HepG2 (cell line): ENCODE results near the gene PLXND1. TPM values are rescaled to one million over a fixed set of nuclear protein-coding genes. Genes with fewer than 3 reads are reported as not detected.

Source experiments
- FOSL2 ChIP-seq: sonication (generic); formaldehyde crosslinking; IDR thresholded peaks from 2 replicates; pipeline ENCODE4 v1.4.0; 2020; ENCODE audit warnings: missing genetic modification reagents
- FOXK1 ChIP-seq: sonication (generic); formaldehyde crosslinking; IDR thresholded peaks from 2 replicates; pipeline ENCODE4 v1.4.0; 2020; ENCODE audit warnings: low read depth, missing genetic modification reagents, borderline replicate concordance
- GATAD1 ChIP-seq: IDR thresholded peaks from 2 replicates; pipeline ENCODE4 v1.6.1; 2016; ENCODE audit warnings: missing genetic modification reagents, missing compliant biosample characterization
- HOXD1 ChIP-seq: sonication (generic); formaldehyde crosslinking; IDR thresholded peaks from 2 replicates; pipeline ENCODE4 v1.5.0; 2020; ENCODE audit warnings: missing genetic modification reagents
- KAT8 ChIP-seq: IDR thresholded peaks from 2 replicates; pipeline ENCODE4 v1.6.1; 2016; ENCODE audit warnings: missing genetic modification reagents, missing compliant biosample characterization
- SMAD9 ChIP-seq: sonication (generic); formaldehyde crosslinking; IDR thresholded peaks from 2 replicates; pipeline ENCODE4 v1.5.1; 2020; ENCODE audit warnings: mild to moderate bottlenecking, missing genetic modification reagents
- ZFAT ChIP-seq: sonication (generic); formaldehyde crosslinking; conservative IDR thresholded peaks from 2 replicates; pipeline ENCODE4 v1.8.1; 2023; ENCODE audit warnings: missing genetic modification reagents, inconsistent platforms
- ZMYM4 ChIP-seq: sonication (generic); formaldehyde crosslinking; IDR thresholded peaks from 2 replicates; pipeline ENCODE4 v1.8.1; 2023; ENCODE audit warnings: mild to moderate bottlenecking, missing genetic modification reagents
- ZNF296 ChIP-seq: sonication (generic); formaldehyde crosslinking; conservative IDR thresholded peaks from 2 replicates; pipeline ENCODE4 v1.5.0; 2020; ENCODE audit warnings: mild to moderate bottlenecking, missing genetic modification reagents
- ZNF607 ChIP-seq: sonication (generic); formaldehyde crosslinking; IDR thresholded peaks from 2 replicates; pipeline ENCODE4 v1.5.1; 2020; ENCODE audit warnings: missing genetic modification reagents, mild to moderate bottlenecking, borderline replicate concordance
- ZNF772 ChIP-seq: sonication (generic); formaldehyde crosslinking; IDR thresholded peaks from 2 replicates; pipeline ENCODE4 v1.5.0; 2020; ENCODE audit warnings: mild to moderate bottlenecking, missing genetic modification reagents
- ZNF850 ChIP-seq: sonication (generic); formaldehyde crosslinking; conservative IDR thresholded peaks from 2 replicates; pipeline ENCODE4 v1.9.0; 2021; ENCODE audit warnings: mild to moderate bottlenecking, missing genetic modification reagents
- polyA plus RNA-seq, 8 experiments: library from polyadenylated mRNA; depleted of rRNA in 3 of 8; stranded (reverse) in 7 of 8; unstranded in 1 of 8; fragments of >200 nt; fragmentation: Illumina TruSeq in 4 of 8; extraction: Trizol in 4 of 8; gene quantifications; 2 replicates each; pipeline versions ENCODE4 v1.2.1 to v1.2.3, GENCODE V29; 2011 to 2016; ENCODE audit warnings: low read depth in 4 of 8, missing spikeins in 1 of 8, mixed read lengths in 1 of 8; ENCODE audit not compliant: insufficient read depth in 1 of 8
- total RNA-seq, 5 experiments: library from RNA; depleted of rRNA; stranded (reverse); fragments of >200 nt; fragmentation: Illumina TruSeq; extraction: Trizol; gene quantifications; 2 replicates each; pipeline ENCODE4 v1.2.3, GENCODE V29; 2016; ENCODE audit warnings: low read depth in 1 of 5
- TF ChIP-seq, protein P1 (sequence below): sonication (generic); formaldehyde crosslinking; IDR thresholded peaks from 2 replicates; pipeline ENCODE4 v1.8.1; 2023; ENCODE audit warnings: mild to moderate bottlenecking, inconsistent platforms, moderate library complexity, missing genetic modification reagents, borderline replicate concordance
- TF ChIP-seq, protein P2 (sequence below): sonication (generic); formaldehyde crosslinking; IDR thresholded peaks from 2 replicates; pipeline ENCODE4 v1.5.1; 2020; ENCODE audit warnings: mild to moderate bottlenecking, missing genetic modification reagents, borderline replicate concordance
- TF ChIP-seq, protein P3 (sequence below): sonication (generic); formaldehyde crosslinking; IDR thresholded peaks from 2 replicates; pipeline ENCODE4 v1.5.1; 2020; ENCODE audit warnings: missing genetic modification reagents, mild to moderate bottlenecking, borderline replicate concordance
- TF ChIP-seq, protein P4 (sequence below): conservative IDR thresholded peaks from 2 replicates; pipeline ENCODE4 v1.6.1; 2018; ENCODE audit warnings: missing genetic modification reagents

Gene PLXND1
- total and polyA plus RNA-seq, 2 of the 13 experiments (the other 11 are each of a cell fraction or from before 2014, with no cell fraction given) = 15.9 to 42.0 TPM

DNA sequence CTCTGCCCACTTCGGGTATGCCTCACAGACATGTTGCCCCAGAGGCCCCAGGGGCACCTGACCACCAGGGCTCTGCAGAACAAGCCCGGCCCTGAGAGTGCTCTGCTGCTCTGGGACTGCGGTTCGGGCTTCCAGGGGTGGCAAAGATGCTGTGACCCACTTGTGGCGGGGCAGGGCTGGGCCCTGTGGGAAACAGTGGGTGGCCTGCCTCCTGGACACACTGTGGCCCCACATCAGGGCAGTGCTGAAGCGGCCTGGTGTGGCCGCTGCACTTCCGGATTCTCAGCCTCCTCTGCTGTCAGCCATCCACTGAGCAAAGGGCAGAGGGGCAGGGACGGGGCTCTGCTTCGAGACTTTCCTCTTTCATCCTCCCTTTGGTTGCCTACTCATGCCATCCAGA, 26.5 kb upstream of the PLXND1 start (continued):
- TF ChIP-seq, protein P1, sequence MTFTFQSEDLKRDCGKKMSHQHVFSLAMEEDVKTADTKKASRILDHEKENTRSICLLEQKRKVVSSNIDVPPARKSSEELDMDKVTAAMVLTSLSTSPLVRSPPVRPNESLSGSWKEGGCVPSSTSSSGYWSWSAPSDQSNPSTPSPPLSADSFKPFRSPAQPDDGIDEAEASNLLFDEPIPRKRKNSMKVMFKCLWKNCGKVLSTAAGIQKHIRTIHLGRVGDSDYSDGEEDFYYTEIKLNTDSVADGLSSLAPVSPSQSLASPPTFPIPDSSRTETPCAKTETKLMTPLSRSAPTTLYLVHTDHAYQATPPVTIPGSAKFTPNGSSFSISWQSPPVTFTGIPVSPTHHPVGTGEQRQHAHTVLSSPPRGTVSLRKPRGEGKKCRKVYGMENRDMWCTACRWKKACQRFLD (CRISPR knock-in tag) = no peak
- TF ChIP-seq, protein P2, sequence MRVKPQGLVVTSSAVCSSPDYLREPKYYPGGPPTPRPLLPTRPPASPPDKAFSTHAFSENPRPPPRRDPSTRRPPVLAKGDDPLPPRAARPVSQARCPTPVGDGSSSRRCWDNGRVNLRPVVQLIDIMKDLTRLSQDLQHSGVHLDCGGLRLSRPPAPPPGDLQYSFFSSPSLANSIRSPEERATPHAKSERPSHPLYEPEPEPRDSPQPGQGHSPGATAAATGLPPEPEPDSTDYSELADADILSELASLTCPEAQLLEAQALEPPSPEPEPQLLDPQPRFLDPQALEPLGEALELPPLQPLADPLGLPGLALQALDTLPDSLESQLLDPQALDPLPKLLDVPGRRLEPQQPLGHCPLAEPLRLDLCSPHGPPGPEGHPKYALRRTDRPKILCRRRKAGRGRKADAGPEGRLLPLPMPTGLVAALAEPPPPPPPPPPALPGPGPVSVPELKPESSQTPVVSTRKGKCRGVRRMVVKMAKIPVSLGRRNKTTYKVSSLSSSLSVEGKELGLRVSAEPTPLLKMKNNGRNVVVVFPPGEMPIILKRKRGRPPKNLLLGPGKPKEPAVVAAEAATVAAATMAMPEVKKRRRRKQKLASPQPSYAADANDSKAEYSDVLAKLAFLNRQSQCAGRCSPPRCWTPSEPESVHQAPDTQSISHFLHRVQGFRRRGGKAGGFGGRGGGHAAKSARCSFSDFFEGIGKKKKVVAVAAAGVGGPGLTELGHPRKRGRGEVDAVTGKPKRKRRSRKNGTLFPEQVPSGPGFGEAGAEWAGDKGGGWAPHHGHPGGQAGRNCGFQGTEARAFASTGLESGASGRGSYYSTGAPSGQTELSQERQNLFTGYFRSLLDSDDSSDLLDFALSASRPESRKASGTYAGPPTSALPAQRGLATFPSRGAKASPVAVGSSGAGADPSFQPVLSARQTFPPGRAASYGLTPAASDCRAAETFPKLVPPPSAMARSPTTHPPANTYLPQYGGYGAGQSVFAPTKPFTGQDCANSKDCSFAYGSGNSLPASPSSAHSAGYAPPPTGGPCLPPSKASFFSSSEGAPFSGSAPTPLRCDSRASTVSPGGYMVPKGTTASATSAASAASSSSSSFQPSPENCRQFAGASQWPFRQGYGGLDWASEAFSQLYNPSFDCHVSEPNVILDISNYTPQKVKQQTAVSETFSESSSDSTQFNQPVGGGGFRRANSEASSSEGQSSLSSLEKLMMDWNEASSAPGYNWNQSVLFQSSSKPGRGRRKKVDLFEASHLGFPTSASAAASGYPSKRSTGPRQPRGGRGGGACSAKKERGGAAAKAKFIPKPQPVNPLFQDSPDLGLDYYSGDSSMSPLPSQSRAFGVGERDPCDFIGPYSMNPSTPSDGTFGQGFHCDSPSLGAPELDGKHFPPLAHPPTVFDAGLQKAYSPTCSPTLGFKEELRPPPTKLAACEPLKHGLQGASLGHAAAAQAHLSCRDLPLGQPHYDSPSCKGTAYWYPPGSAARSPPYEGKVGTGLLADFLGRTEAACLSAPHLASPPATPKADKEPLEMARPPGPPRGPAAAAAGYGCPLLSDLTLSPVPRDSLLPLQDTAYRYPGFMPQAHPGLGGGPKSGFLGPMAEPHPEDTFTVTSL (CRISPR knock-in tag) = no peak; the same call in 1 of the 2 replicates
- TF ChIP-seq, protein P3, sequence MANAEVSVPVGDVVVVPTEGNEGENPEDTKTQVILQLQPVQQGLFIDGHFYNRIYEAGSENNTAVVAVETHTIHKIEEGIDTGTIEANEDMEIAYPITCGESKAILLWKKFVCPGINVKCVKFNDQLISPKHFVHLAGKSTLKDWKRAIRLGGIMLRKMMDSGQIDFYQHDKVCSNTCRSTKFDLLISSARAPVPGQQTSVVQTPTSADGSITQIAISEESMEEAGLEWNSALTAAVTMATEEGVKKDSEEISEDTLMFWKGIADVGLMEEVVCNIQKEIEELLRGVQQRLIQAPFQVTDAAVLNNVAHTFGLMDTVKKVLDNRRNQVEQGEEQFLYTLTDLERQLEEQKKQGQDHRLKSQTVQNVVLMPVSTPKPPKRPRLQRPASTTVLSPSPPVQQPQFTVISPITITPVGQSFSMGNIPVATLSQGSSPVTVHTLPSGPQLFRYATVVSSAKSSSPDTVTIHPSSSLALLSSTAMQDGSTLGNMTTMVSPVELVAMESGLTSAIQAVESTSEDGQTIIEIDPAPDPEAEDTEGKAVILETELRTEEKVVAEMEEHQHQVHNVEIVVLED (CRISPR knock-in tag) = 0 out of 2 replicates have a peak, but pooled peaks have one; percentile 19
- TF ChIP-seq KAT8 (CRISPR knock-in tag) (peak; percentile 49; the same call in 1 of the 2 replicates), ZNF772 (CRISPR knock-in tag) (0 out of 2 replicates have a peak, but pooled peaks have one; percentile 49), FOXK1 (CRISPR knock-in tag) (no peak), SMAD9 (CRISPR knock-in tag) (no peak), ZNF607 (CRISPR knock-in tag) (no peak), ZMYM4 (CRISPR knock-in tag) (peak; percentile 39; the same call in 1 of the 2 replicates), ZFAT (no peak), FOSL2 (CRISPR knock-in tag) (no peak), ZNF296 (no peak), ZNF850 (CRISPR knock-in tag) (no peak), GATAD1 (no peak), HOXD1 (CRISPR knock-in tag) (no peak)
- TF ChIP-seq, protein P4, sequence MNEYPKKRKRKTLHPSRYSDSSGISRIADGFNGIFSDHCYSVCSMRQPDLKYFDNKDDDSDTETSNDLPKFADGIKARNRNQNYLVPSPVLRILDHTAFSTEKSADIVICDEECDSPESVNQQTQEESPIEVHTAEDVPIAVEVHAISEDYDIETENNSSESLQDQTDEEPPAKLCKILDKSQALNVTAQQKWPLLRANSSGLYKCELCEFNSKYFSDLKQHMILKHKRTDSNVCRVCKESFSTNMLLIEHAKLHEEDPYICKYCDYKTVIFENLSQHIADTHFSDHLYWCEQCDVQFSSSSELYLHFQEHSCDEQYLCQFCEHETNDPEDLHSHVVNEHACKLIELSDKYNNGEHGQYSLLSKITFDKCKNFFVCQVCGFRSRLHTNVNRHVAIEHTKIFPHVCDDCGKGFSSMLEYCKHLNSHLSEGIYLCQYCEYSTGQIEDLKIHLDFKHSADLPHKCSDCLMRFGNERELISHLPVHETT (CRISPR knock-in tag) = no peak
